Ascending aorta (tissue), 2 donors: ENCODE measurements around the gene LKAAEAR1. TPM values are rescaled to one million over a fixed set of nuclear protein-coding genes. Genes with fewer than 3 reads are reported as not detected.

Experiments
- DNase-seq, 2 donors: peaks; one replicate each; pipeline ENCODE4 v3.0.0-alpha.2; 2019; ENCODE audit warnings: low spot score in 2 of 2
- H3K27ac ChIP-seq, 2 donors: fragments of 200-600 bp; sonication (generic); one replicate each; pipeline ENCODE4 v1.5.1; 2016 to 2017; ENCODE audit warnings: mild to moderate bottlenecking in 1 of 2
- H3K27me3 ChIP-seq: fragments of 200-600 bp; sonication (generic); one replicate; pipeline ENCODE4 v1.5.1; 2017
- H3K36me3 ChIP-seq, 2 donors: fragments of 200-600 bp; sonication (generic); one replicate each; pipeline ENCODE4 v1.5.1; 2016
- H3K4me1 ChIP-seq, 2 donors: fragments of 200-600 bp; sonication (generic); one replicate each; pipeline ENCODE4 v1.5.1; 2016 to 2017; ENCODE audit warnings: mild to moderate bottlenecking in 1 of 2
- H3K4me3 ChIP-seq, 2 donors: fragments of 200-600 bp; sonication (generic); one replicate each; pipeline ENCODE4 v1.5.1; 2016 to 2017; ENCODE audit warnings: mild to moderate bottlenecking in 1 of 2
- H3K9me3 ChIP-seq, 2 donors: fragments of 200-600 bp; sonication (generic); one replicate each; pipeline ENCODE4 v1.5.1; 2016
- intact Hi-C: fragments of 100-400 bp; cut with DNase I; formaldehyde crosslinking; loops from one replicate; pipeline ENCODE4 v1.15.1; 2023
- total RNA-seq: library from RNA; depleted of rRNA; stranded (reverse); fragments of >200 nt; gene quantifications from one replicate; pipeline ENCODE4 v1.1.0, GENCODE V29; 2016
- TF ChIP-seq, protein P1 (sequence below), 3 experiments: fragments of 200-600 bp in 2 of 3; fragments of 450-650 bp in 1 of 3; sonication (generic) in 2 of 3; IDR thresholded peaks; one replicate each; pipeline ENCODE4 v1.5.1; 2016 to 2019; ENCODE audit warnings: antibody characterized with exemption in 3 of 3, mild to moderate bottlenecking in 1 of 3, moderate library complexity in 1 of 3

The LKAAEAR1 gene
- total RNA-seq, 1 donor from 2014 or later, result not detected

DNA sequence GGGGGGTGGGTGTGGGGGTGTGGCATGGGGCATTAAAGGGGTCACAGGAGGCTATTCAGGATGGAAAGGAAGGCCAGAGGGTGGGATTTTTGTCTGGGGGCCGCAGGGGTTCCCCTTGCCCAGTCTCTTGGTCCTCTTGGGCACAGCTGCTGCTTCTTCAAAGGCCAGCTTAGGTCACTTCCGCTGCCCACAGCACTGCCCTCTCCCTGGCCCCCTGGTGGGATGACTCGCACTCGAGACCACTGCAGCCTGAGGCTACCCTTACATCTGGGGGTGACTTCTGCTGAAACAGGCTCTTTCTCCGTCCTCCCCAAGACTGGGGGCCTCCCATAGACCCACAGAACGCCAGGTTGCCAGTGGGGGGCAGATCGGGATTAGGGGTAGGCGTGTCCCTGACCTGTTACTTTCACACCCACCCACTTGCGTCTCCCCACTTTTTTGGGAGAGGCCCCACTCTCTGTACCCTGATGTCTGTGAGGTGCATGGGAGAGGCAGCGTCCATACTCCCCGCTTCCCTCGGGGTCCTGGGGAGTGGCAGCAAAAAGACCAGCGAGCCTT is 1.3 kb downstream of the LKAAEAR1 start:
- peaks cover 17 to 30% of the 10 kb centered on the region in 2 donors for H3K4me1 ChIP-seq
- H3K9me3 ChIP-seq, result no peaks in the 10 kb centered on the region
- DNase-seq, result no peak
- peaks cover 7% of the 10 kb centered on the region for H3K27me3 ChIP-seq
- H3K4me3 ChIP-seq, result peak overlapping the region; percentile 54 to 74
- no peak overlapping the region for H3K27ac ChIP-seq
- no peaks in the 10 kb centered on the region for H3K36me3 ChIP-seq
- intact Hi-C loops, result loop anchor here (5.0 kb wide), 1 partner anchor 39 kb away; no protein-coding TSS in a partner anchor
- TF ChIP-seq, protein P1, sequence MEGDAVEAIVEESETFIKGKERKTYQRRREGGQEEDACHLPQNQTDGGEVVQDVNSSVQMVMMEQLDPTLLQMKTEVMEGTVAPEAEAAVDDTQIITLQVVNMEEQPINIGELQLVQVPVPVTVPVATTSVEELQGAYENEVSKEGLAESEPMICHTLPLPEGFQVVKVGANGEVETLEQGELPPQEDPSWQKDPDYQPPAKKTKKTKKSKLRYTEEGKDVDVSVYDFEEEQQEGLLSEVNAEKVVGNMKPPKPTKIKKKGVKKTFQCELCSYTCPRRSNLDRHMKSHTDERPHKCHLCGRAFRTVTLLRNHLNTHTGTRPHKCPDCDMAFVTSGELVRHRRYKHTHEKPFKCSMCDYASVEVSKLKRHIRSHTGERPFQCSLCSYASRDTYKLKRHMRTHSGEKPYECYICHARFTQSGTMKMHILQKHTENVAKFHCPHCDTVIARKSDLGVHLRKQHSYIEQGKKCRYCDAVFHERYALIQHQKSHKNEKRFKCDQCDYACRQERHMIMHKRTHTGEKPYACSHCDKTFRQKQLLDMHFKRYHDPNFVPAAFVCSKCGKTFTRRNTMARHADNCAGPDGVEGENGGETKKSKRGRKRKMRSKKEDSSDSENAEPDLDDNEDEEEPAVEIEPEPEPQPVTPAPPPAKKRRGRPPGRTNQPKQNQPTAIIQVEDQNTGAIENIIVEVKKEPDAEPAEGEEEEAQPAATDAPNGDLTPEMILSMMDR (IDR thresholded peaks at IDR 0.05), result no peak

DNA sequence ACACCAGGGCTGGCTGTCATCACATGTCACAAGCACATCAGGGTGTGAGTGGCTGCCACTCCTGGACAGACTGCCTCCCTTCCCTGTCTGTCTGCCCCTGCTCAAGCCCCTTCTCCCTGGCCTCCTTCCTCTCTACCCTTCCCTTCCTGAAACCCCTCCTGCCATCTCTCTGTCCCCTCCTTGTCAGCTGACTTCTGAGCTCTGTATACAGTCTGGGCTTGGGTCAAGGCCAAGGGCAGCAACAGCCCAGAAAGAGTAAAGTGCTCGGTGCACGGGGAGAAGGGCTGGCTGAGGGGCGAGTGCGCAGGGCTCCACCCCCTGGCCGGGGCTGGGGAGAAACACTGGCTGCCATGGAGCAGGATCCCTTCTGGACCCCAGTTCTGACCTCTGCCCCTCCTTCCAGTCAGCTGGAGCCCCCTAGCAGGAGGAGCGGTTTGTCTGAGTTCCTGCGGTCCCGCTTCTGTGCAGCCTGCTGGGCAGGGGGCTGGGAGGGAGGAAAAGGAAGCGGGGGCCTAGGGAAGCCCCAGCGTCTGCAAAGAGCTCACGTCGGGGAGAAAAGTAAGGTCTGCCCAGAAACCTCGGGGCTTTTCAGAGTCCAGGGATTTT is 2.0 kb downstream of the LKAAEAR1 start:
- DNase-seq, result no peak
- Histone ChIP-seq H3K4me1 (peaks cover 17 to 30% of the 10 kb centered on the region in 2 donors), H3K36me3 (no peaks in the 10 kb centered on the region), H3K27ac (no peak overlapping the region), H3K9me3 (no peaks in the 10 kb centered on the region), H3K27me3 (peaks cover 7% of the 10 kb centered on the region), H3K4me3 (no peak overlapping the region)
- TF ChIP-seq, protein P1 (IDR thresholded peaks at IDR 0.05), result no peak
- intact Hi-C loops, result loop anchor here (5.0 kb wide), 1 partner anchor 40 kb away; no protein-coding TSS in a partner anchor

DNA sequence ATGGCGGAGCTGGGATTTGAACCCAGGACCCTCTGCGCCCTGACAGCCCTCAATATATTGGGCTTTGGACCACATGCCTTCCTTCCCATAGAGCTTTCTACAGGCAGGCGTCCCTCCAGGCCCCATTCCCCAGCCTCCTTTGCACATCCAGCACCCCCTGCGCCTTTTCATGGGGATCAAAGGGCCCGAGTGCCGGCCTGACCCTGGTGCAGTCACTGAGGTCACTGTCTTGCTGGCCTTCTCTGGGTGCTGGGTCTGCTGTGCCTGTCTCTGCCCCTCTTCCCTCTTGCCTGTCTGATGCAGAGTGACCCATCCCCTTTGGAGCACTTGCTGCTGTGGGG is 2.6 kb downstream of the LKAAEAR1 start:
- Histone ChIP-seq H3K27me3 (peaks cover 7% of the 10 kb centered on the region), H3K36me3 (no peaks in the 10 kb centered on the region), H3K4me3 (no peak overlapping the region), H3K27ac (no peak overlapping the region), H3K4me1 (peaks cover 17 to 30% of the 10 kb centered on the region in 2 donors), H3K9me3 (no peaks in the 10 kb centered on the region)
- DNase-seq, result no peak
- TF ChIP-seq, protein P1 (IDR thresholded peaks at IDR 0.05), result no peak
- intact Hi-C loops, result loop anchor here (5.0 kb wide), 1 partner anchor 41 kb away; no protein-coding TSS in a partner anchor

DNA sequence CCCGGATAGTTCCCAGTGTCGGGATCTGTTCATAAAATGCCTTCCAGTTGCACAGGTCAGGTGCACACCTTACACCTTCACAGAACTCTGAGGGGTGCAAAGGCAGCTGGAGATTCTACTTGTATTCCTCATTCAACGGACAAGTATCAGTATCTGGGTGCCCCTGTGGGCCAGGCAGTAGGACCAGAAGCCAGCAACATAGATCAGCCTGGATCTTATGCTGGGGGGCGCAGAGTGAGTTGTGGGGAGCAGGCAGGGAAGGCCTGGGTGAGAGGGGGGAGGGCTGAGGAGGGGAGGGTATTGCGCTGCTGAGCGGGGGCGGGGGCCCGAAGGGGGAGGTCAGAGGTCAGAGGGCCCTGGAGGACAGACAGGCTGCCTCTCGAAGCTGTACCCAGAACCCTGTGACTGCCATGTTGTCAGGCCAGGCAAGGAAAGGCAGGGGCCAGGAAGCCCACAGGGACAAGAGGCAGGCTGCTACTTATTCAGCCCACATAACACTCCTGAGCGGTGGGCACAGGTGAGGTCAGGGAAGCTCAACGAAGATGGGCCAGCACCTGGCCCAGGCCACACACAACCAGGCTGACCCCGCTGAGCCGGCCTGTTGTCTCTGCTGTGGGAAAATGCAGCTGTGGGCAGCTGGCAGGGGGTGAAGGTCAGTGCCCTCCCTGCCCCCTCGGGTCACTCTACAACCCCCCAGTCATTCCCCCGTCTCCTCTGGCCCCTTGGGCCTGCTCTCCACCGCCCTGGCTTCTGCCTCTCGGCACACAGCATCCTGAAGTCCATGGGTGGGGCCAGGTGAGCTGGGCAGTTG is 3.2 kb downstream of the LKAAEAR1 start:
- Histone ChIP-seq H3K9me3 (no peaks in the 10 kb centered on the region), H3K27ac (peak overlapping the region in 1 of 2 donors; percentile 78), H3K36me3 (no peaks in the 10 kb centered on the region), H3K27me3 (peaks cover 7% of the 10 kb centered on the region), H3K4me1 (peaks cover 17 to 30% of the 10 kb centered on the region in 2 donors), H3K4me3 (peak overlapping the region in 1 of 2 donors; percentile 90)
- intact Hi-C loops, result loop anchor here (5.0 kb wide), 1 partner anchor 41 kb away; no protein-coding TSS in a partner anchor
- DNase-seq, result no peak
- TF ChIP-seq, protein P1 (IDR thresholded peaks at IDR 0.05), result no peak

DNA sequence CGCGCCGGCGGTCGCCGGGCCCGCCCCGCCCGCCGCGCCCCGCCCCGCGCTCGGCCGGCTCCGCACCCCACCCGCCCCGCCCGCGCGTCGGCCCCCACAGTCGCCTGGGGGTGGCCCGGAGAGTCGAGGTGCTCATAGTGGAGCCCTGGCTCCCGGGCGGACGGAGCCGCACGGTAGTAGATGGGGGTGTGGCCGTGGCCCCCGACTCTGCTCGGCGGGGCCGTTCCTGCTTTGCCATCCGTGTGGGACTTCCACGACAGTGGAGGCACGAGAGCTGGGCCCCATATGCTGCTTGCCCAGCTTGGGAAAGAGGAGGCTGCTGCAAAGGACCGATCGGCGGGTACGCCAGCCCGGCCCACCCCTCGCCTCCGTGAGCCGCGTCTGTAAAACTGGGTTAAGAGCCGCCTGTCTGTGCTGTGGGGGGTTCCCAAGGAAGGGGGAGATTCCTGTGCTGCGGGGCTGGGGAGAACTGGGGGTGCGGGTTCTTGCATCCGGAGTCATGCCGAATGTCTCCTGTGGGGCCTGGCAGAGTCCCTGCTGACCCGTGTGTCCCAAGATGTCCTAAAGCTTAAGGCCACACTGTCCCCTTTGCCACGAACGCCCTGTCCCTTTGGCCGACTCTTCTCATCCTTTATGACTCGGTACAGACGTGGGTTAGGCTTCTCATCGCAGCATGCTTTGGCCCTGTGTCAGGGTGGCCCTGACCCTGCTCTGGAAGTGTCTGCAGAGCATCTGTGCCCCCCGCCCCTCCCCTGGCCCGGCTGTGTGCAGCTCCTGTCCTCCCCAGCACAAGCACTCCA is 4.0 kb downstream of the LKAAEAR1 start, which contains the start of gene OPRL1:
Gene OPRL1 (plus strand): TSS at position 70 of the 800 bp plus-strand sequence. CDS start 12,639 bp downstream, outside the sequence.
- H3K36me3 ChIP-seq, result no peaks in the 10 kb centered on the region
- DNase-seq, result no peak
- H3K4me1 ChIP-seq, result peaks cover 17 to 30% of the 10 kb centered on the region in 2 donors
- H3K27me3 ChIP-seq, result peaks cover 7% of the 10 kb centered on the region
- intact Hi-C loops, result loop anchor here (5.0 kb wide), 1 partner anchor 42 kb away; no protein-coding TSS in a partner anchor
- no peaks in the 10 kb centered on the region for H3K9me3 ChIP-seq
- H3K27ac ChIP-seq, result peak within 1 kb of the TSS; percentile 73 to 78
- TF ChIP-seq, protein P1 (IDR thresholded peaks at IDR 0.05), result no peak
- H3K4me3 ChIP-seq, result peak within 1 kb of the TSS; percentile 63 to 90
